ENCODE results near the gene SLC29A1. TPM values are rescaled to one million over a fixed set of nuclear protein-coding genes. Genes with fewer than 3 reads are reported as not detected.
A peak's percentile ranks its signal among the peaks of the same experiment; 100 is the strongest.

Gene SLC29A1
- total RNA-seq, 3 donors from 2014 or later: 12.9 to 140 (median 14.8) TPM

- TF ChIP-seq CTCF (IDR thresholded peaks at IDR 0.05): no peak
- ATAC-seq: no peak
- DNase-seq: no peak
- Histone ChIP-seq H3K36me3 (ENCODE audit: low read depth) (no peaks in the 10 kb centered on the region), H3K4me1 (ENCODE audit: low read depth) (peaks cover 18% of the 10 kb centered on the region), H3K4me3 (no peak overlapping the region), H3K9me3 (no peaks in the 10 kb centered on the region)
- intact Hi-C loops (cut with DNase I, micrococcal nuclease): loop anchor here in 1 of 2 donors (10.0 kb wide), 1 partner anchor 59 kb away; no protein-coding TSS in a partner anchor
These were observed 10.2 kb downstream of the SLC29A1 start for GRCh38 chr6:44233567-44234100.

- Histone ChIP-seq H3K9me3 (no peaks in the 10 kb centered on the region), H3K36me3 (ENCODE audit: low read depth) (no peaks in the 10 kb centered on the region), H3K4me3 (no peak overlapping the region), H3K4me1 (ENCODE audit: low read depth) (peaks cover 18% of the 10 kb centered on the region)
- peak in 2 of 3 donors; percentile 72 to 74 for DNase-seq
- TF ChIP-seq CTCF (IDR thresholded peaks at IDR 0.05): peak; percentile 28
- ATAC-seq: peak; percentile 38
- intact Hi-C loops (cut with DNase I, micrococcal nuclease): loop anchor here in 1 of 2 donors (10.0 kb wide), 1 partner anchor 60 kb away; no protein-coding TSS in a partner anchor
These were observed 11.0 kb downstream of the SLC29A1 start for GRCh38 chr6:44234101-44235025.

- no peaks in the 10 kb centered on the region for H3K36me3 ChIP-seq (ENCODE audit: low read depth)
- ATAC-seq (no peak), DNase-seq (no peak)
- TF ChIP-seq CTCF (IDR thresholded peaks at IDR 0.05): no peak
- H3K4me1 ChIP-seq (ENCODE audit: low read depth): peaks cover 18% of the 10 kb centered on the region
- intact Hi-C loops (cut with DNase I, micrococcal nuclease): loop anchor here in 1 of 2 donors (10.0 kb wide), 1 partner anchor 60 kb away; no protein-coding TSS in a partner anchor
- H3K9me3 ChIP-seq: no peaks in the 10 kb centered on the region
- no peak overlapping the region for H3K4me3 ChIP-seq
These were observed 11.9 kb downstream of the SLC29A1 start for GRCh38 chr6:44235269-44235668.

- ATAC-seq: no peak
- intact Hi-C loops (cut with DNase I, micrococcal nuclease): loop anchor here in 1 of 2 donors (10.0 kb wide), 1 partner anchor 61 kb away; no protein-coding TSS in a partner anchor
- Histone ChIP-seq H3K9me3 (no peaks in the 10 kb centered on the region), H3K36me3 (ENCODE audit: low read depth) (no peaks in the 10 kb centered on the region), H3K4me1 (ENCODE audit: low read depth) (peaks cover 18% of the 10 kb centered on the region), H3K4me3 (no peak overlapping the region)
- no peak for DNase-seq
- no peak for TF ChIP-seq CTCF (IDR thresholded peaks at IDR 0.05)
These were observed 12.6 kb downstream of the SLC29A1 start for GRCh38 chr6:44235891-44236516.

GRCh38 chr6:44237021-44237812, 13.8 kb downstream of the SLC29A1 start:
- ATAC-seq (peak; percentile 95), DNase-seq (peak; percentile 91 to 96 (median 94))
- Histone ChIP-seq H3K4me3 (peak overlapping the region; percentile 19), H3K4me1 (ENCODE audit: low read depth) (peaks cover 18% of the 10 kb centered on the region), H3K36me3 (ENCODE audit: low read depth) (no peaks in the 10 kb centered on the region), H3K9me3 (no peaks in the 10 kb centered on the region)
- intact Hi-C loops (cut with DNase I, micrococcal nuclease): loop anchor here in 1 of 2 donors (10.0 kb wide), 1 partner anchor 62 kb away; no protein-coding TSS in a partner anchor
- no peak for TF ChIP-seq CTCF (IDR thresholded peaks at IDR 0.05)

Data from mucosa of descending colon (tissue), 3 donors.